HG03196 (cell line): ENCODE results near the gene MYBPHL.

Experiments used
- ATAC-seq: cut with Tn5 transposase; IDR thresholded peaks from one replicate; pipeline ENCODE4 v1.9.1; 2021; ENCODE audit not compliant: unreplicated experiment

Gene MYBPHL

DNA sequence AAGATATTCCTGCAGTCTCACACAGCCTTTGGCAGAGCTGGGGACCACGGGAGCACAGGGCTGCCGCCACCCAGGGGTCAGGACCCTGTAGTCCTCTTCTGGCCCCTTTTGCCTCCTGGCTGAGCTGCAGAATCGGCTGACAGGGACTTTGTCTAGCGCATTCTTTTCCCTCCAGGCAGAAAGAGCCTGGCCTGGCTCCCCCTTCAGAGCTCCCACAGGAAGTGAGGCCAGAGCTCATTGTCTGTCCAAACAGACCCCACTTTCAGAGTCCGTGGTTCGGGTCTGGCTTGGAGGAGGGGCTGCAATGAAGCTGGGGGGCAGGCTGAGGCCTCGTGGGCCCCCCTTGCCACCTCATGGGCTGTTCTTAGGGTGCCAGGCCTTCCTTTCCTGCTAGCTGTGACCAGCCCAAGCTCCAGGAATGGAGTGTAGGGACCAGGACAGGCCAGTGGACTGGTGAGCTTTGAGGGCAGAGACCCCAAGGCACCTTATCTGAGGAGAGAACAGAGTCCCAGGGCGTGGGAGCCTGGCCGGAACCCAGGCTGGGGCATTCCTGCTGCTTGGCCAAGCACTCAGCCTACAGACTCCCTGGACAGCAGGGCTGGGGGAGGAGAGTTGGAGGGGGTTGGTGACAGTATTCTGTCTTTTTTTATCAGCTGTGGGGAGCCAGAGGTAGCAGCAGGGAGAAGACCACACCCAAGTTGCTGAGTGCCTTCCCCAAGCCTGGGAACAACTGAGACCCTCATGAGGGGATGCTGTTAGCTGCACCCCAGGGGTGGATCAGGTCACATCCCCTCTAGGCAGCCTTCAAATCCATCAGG, 52.8 kb downstream of the MYBPHL start:
- no peak for ATAC-seq

- no peak for ATAC-seq
Observed at GRCh38 chr1:109252893-109253802, 53.7 kb downstream of the MYBPHL start.

DNA sequence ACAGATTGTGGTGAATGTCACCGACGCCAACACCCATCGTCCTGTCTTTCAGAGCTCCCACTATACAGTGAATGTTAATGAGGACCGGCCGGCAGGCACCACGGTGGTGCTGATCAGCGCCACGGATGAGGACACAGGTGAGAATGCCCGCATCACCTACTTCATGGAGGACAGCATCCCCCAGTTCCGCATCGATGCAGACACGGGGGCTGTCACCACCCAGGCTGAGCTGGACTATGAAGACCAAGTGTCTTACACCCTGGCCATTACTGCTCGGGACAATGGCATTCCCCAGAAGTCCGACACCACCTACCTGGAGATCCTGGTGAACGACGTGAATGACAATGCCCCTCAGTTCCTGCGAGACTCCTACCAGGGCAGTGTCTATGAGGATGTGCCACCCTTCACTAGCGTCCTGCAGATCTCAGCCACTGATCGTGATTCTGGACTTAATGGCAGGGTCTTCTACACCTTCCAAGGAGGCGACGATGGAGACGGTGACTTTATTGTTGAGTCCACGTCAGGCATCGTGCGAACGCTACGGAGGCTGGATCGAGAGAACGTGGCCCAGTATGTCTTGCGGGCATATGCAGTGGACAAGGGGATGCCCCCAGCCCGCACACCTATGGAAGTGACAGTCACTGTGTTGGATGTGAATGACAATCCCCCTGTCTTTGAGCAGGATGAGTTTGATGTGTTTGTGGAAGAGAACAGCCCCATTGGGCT, 54.5 kb downstream of the MYBPHL start:
- no peak for ATAC-seq

GRCh38 chr1:109251277-109252166, 55.3 kb downstream of the MYBPHL start:
- no peak for ATAC-seq

- ATAC-seq, result no peak
Observed at GRCh38 chr1:109250454-109251276, 56.1 kb downstream of the MYBPHL start.

DNA sequence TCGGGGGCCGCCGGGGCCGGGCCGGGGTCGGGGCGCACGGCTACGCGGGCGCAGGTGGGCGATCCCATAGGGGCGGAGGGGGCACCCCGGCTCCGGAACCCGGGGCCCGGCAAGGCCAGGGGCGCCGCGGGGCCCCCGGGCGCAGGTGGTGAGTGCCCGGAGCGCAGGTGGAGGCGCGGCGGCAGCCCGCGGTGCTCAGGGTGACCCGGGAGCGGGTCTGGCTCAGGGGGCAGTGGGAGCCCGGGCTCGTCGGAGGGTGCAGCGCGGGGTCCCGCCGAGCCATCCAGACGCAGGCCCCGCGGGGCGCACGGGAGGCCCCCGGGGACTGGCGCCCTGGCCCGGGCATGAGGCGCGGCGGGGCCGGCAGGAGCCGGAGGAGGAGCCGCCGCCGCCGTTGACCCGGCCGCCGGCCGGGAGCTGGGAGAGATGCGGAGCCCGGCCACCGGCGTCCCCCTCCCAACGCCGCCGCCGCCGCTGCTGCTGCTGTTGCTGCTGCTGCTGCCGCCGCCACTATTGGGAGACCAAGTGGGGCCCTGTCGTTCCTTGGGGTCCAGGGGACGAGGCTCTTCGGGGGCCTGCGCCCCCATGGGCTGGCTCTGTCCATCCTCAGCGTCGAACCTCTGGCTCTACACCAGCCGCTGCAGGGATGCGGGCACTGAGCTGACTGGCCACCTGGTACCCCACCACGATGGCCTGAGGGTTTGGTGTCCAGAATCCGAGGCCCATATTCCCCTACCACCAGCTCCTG, 57.0 kb downstream of the MYBPHL start:
- ATAC-seq, result no peak

DNA sequence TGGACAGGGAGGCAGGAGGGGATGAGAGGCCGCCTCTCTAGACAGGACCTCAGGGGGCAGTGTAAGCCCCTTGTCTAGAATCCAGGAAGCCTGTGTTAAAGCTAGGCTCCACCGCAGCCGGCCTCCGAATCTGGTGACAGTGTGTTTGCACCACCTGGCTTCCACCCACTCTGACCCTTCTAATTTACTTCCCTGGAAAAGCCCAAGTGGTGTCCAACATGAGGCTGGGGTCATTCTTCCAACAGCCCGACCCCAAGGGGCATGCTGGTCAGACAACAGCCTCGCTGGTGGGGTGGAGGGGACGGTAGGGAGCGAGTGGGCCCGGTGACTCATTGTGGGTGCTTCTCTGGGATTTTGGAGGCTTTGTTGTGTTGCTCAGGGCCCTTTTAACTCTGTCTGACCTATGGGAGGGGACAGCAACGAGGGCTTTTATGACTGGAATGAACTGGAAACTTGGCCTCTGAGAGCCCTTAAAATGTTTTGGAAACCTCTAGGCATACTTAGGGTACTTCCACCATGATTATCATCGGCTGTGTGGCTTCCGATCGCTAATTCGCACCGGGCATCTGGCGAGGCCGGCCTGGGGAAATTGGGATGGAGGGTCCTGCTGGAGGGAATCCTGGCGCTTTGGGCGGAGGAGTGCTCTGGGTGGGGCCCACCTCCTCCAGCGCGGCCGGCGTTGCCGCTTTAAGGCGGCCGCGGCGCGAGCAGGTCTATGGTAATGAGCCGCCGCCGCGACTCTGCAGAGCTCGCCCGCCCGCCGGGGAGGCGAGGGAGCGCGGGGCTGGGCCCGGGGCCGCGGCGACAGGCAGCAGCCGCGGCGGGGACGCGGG, 57.8 kb downstream of the MYBPHL start, which contains the start of gene CELSR2:
TSS of gene CELSR2 (plus strand) at position 743 of the 833 bp plus-strand sequence. CDS start 541 bp downstream, outside the sequence.
- no peak for ATAC-seq

- no peak for ATAC-seq
Observed at GRCh38 chr1:109248444-109248796, 58.4 kb downstream of the MYBPHL start.

DNA sequence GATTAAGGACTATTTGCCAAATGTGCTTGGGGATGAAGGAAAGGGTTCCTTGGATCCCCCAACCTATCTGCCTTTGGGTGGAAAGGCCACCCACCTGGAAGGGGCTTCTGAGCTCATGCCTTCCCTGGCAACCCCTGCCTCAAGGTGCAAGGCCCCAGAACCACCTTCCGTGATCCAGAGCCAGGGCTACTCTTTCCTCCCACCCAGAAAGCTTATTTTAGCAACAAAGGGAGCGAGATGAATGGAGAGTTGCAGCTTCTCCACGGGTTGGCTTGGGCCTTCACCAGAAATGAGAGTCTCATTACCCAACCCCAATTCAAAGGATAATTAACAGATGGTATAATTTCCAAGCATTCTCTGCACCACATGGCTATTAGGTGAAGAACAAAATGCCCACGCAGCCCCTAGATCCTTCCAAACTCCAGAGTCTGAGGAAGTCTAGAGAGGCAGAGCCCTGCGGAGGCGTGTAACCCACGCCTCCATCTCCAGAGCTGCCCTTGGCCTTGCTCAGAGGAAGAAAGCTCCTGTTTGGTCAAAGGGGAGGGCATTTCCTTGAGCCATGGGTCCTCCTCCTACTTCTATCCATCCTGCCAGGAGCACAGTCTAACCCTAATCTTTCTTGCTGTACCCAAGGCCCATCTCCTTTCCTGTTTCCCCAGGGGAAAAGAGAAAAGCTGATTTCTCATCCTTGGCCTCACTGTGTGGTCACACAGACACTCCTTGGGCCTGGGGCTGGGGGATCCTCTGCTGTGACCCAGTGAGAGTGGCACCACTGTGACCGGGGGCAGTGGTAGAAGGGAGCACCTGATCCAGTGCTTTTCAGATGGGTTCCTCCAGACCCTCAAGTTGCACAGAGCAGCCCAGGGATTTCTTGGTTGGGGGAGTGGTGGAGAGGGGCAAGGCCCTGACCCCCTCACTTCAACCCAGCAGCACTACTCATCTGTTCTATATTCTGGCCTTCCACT, 59.1 kb downstream of the MYBPHL start:
- no peak for ATAC-seq

GRCh38 chr1:109246141-109246551, 60.7 kb downstream of the MYBPHL start:
- ATAC-seq, result no peak

DNA sequence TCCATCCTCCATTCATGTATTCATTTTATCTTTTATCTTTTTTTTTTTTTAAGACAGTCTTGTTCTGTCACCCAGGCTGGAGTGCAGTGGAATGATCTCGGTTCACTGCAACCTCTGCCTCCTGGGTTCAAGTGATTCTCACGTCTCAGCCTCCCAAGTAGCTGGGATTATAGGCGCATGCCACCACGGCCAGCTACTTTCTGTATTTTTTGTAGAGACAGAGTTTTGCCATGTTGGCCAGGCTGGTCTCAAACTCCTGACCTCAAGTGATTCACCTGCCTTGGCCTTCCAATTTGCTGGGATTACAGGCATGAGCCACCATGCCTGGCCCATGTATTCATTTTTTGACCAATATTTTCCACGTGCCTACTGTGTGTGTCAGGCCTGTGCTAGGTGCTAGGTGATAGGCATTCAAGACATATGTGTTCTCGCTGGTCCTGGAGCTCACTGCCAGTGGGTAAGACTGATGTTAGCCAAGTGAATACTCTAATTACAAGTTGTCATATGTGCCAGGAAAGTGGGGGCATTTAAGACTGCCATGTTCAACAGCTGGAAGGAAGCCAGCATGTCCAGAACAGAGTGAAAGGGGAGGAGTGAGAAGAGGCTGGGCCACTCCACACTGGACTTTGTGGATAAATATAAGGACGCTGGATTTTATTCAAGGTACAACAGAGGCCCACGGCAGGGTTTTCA, 62.8 kb downstream of the MYBPHL start:
- no peak for ATAC-seq

DNA sequence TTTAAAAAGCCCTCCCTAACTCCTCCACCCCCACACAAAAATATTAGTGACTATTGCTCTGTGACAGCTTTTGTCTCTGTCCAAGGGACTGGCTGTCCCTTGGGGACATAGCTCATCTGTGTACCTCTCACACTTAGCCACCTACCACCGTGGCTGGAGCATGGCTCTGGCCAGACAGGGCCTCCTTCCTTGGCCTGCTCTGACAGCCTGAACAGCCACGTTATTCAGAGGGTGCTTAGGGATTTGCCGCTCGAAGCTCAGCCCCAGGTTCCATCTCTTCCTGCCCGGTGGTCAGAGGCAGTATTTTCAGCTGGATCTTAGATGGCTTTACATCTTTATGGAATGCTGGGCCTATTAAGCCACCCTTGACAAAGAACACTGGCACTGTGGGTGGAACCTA, 63.6 kb downstream of the MYBPHL start:
- ATAC-seq, result no peak

DNA sequence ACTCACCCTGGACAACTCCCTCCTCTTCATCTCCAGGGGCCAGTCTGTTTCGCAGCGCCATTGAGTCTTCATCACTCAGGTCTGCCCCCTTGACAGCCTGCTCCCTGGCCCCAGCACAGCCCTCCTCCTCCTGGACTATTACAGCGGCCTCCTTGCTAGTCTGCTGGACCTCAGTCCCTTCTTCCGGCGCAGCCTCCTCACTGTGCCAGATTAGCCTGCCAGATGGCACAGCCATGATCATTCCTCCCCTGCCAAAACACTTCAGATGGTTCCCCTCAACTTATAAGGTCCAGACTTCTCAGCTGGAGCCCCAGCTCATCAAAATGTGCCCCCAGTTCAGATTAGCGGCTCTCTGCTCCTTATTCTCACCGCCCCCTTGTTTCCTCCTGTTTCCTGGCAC, 64.4 kb downstream of the MYBPHL start:
- ATAC-seq, result no peak
